GM18507 (cell line): ENCODE measurements around the gene HSH2D.
"Not testable (repeated sequence)": the region's sequence is repeated elsewhere in the genome, so short reads cannot be mapped to it uniquely, and the experiment has no call there.

Experiments
- DNase-seq: peaks from one replicate; pipeline ENCODE4 v3.0.0; 2011; ENCODE audit warnings: low read depth; ENCODE audit not compliant: insufficient read length; ENCODE audit errors: extremely low spot score
- FAIRE-seq: peaks from 2 replicates; lab custom pipeline; 2011; peaks lifted over from hg19 to GRCh38; lab: Jason Lieb, UNC

The HSH2D gene

DNA sequence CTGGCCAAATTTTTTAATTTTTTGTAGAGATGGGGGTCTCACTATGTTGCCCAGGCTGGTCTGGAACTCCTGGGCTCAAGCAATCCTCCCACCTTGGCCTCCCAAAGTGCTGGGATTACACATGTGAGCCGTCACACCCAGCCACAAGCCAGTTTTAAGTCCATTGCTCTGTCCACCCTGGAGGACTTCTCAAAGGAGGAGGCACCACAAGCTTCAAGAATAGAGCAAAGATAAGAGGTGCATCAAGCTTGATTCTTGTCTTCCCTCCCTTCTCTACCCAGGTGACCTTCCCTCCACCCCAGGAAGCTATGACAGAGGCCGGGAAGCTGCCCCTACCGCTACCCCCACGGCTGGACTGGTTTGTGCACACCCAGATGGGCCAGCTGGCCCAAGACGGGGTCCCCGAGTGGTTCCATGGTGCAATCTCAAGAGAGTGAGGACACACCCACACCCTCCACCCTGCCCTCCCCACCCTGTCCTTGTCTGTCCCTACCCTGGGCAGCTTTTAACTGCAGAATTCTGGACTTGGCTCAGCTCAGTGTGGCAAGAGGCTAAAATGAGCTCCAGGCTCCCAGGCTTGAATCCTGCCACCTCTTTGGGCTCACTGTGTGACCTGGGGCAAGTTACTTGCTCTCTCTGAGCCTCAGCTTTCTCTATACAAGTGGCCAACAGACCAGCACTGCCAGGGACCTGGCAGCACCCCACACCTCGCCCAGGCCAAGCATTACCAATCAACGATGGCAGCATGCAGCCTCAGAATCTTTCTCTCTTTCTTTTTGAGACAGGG, 5.2 kb downstream of the HSH2D start:
- FAIRE-seq, result no peak

GRCh38 chr19:16153582-16154336, 10.3 kb downstream of the HSH2D start:
- no peak for FAIRE-seq
- no peak for DNase-seq

More for the DNA sequence above, 5.2 kb downstream of the HSH2D start:
- DNase-seq, result no peak

GRCh38 chr19:16154557-16154956, 11.1 kb downstream of the HSH2D start:
- DNase-seq (no peak), FAIRE-seq (no peak)

DNA sequence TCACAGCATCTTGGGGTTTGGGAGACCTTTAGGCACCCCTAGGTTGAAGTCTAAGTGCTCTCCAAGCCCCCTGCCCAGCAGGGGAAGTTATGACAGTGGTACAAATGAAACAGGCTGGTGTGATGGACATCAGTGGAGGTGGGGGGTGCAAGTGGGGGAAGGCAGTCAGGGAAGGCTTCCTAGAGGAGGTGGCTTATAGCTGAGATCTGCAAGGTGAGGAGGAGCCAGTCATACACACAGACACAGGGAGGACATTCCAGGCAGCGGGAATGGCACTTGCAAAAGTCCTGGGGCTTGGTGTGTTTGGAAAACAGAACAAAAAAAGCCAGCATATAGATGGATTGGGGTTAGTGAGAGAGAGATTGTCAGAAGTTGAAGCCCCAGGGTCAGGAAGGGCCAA, 11.6 kb downstream of the HSH2D start:
- FAIRE-seq (no peak), DNase-seq (no peak)

GRCh38 chr19:16156904-16157303, 13.4 kb downstream of the HSH2D start:
- no peak for DNase-seq
- no peak for FAIRE-seq

GRCh38 chr19:16157601-16158000, 14.1 kb downstream of the HSH2D start:
- DNase-seq, result no peak
- FAIRE-seq, result no peak

DNA sequence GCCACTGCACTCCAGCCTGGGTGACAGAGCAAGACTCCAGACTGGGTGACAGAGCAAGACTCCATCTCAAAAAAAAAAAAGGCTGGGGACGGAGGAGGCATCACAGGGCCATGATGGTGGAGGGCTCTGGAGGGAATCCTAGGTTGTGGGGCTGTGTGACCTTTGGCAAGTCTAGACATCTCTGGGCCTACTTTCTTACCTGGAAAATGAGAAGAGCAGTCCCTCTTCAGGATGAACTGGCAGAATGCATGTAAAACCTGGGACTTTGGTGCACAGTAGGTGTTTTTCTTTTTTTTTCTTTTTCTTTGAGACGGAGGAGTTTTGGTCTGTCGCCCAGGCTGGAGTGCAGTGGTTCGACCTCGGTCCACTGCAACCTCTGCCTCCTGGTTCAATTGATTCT, 16.2 kb downstream of the HSH2D start:
- DNase-seq (no peak), FAIRE-seq (no peak)

GRCh38 chr19:16160445-16160942, 17.0 kb downstream of the HSH2D start:
- FAIRE-seq (no peak), DNase-seq (no peak)

DNA sequence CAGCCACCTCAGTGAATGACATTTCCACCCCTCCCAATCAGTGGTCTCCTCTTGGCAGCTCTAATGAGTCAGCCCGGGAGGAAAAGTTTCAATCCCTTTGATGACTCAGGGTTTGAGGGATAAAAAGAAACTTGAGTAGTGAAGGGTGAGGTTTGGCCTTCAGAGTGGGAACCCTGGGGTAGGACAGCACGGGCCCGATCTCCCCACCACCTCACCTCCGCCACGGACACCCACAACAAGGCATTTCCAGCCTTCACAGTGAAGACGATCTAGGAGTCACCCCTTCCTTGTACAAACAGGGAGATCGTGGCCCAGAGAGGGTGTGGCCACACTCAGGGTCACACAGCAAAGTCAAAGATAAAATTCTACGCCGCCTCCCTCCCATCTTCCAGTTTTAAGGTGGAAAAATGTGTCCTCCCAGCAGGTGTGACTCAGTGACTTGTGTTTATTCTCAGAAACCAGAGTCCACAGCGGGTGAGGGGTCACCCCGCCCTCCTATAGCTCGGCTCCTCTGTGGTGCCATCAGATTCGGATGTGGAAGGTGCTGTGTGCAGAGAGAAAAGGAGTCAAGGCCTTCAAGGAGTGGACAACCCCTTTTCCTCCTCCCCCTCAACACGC, 17.6 kb downstream of the HSH2D start:
- DNase-seq (no peak), FAIRE-seq (no peak)

DNA sequence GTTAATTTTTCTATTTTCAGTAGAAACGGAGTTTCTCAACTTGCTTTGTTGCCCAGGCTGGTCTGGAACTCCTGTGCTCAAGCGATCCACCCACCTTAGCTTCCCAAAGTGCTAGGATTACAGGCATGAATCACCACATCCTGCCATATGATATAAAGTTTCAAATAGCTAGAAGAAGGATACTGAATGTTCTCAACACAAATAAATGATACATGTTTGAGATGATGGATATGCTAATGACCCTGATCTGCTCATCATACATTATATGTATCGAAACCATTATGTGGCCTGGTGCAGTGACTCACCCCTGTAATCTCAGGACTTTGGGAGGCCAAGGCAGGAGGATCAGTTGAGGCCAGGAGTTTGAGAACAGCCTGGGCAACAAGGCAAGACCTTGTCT, 18.4 kb downstream of the HSH2D start:
- DNase-seq, result no peak
- FAIRE-seq, result no peak

DNA sequence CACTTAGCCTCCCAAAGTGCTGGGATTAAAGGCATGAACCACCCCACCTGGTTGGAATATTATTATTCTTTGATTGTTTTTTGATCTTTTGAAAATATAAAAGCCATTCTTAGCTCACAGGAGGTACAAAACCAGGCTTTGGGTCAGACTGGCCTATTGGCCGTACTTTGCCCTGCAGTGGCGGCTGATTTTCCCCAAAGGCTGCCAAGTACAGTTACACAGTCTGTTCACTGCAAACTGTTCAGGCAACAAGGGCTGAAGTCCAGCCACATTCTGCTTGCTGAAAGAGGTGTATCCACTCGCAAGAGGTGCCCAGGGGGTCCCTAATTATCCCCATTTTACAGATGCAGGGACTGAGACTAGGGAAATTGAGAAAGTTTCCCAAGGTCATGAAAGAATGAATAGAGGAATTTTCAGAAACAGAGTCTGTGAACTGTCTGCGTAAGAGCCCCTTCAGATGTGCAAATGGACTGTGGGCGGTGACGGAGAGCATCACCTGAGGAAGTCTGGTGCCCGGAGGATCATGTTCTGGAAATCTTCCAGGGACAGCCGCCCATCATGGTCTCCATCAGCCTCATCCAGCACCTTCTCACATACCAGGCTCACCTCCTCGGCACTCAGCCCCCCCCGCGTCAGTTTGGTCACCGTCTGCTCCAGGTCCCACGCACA, 20.9 kb downstream of the HSH2D start:
- DNase-seq, result no peak
- no peak for FAIRE-seq

- no peak for DNase-seq
- FAIRE-seq, result no peak
Measured at GRCh38 chr19:16166417-16166816, 22.9 kb downstream of the HSH2D start.

GRCh38 chr19:16167055-16167454, 23.6 kb downstream of the HSH2D start:
- no peak for DNase-seq
- FAIRE-seq, result no peak

DNA sequence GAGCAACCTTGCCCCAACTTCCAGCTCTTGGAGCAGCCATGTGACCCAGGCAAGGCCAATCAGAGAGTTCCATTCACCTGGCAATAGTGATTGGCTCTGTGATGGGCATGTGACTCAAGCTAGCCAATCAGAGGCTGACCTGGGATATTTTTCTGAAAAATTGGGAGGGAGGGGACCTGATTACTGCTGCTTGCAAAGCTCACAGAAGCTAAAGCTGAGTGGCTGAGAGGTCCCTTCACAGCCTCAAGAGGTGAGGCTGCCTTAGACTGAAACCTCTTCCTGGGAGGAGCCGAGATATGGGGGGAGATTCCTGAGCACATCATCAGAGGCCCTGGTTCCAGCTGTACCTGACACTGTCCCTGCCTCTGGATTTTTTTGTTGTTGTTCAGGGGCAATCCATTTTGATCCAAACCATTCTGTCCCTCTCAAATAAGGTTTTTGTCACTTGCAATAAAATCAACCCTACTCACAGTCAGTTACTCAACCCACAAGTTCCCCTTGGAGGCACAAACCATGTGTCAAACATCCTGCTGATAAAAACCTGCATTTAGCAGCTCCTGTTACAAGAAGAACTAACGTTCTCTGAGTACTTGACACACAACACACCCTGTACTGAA, 25.1 kb downstream of the HSH2D start:
- no peak for DNase-seq
- peak; percentile 15 for FAIRE-seq

DNA sequence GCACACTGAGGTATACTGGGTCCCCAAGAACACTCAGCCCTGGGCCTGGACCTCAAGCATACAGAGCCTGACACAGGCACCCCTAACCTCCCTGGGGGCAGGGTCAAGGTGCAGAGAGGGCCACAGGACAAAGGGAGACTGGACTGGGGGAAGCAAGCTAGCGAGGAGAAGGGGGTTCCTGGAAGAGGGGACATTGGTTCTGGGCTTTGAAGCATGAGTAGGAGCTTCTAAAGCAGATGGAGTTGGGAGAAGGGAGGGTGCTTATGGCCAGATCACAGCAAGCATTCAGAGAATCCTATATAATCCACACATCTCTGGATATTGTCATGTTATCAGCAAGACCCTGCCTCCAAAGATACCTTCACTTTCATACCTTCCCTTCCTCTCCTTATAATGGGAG, 26.6 kb downstream of the HSH2D start:
- DNase-seq (no peak), FAIRE-seq (no peak)

GRCh38 chr19:16175954-16176353, 32.5 kb downstream of the HSH2D start:
- no peak for DNase-seq
- peak; percentile 59 for FAIRE-seq

GRCh38 chr19:16178866-16179265, 35.4 kb downstream of the HSH2D start:
- not testable (repeated sequence) for FAIRE-seq

DNA sequence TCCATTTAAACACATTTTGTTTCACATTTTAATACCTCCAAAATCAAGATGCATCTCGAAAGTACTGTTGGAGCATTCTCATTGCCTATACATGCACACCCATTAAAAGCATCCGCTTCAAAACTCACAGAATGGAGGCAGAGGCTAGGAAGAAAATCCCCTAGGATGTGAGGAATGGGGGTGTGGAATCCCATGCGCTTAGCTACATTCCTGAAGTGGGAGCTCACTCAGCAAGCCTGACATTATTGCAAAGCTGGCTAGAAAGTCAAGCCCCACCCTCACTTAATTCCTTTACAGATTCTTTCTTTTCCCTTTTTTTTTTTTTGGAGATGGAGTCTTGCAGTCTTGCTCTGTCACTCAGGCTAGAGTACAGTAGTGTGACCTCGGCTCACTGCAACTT, 37.1 kb downstream of the HSH2D start:
- FAIRE-seq (no peak), DNase-seq (no peak)

More at GRCh38 chr19:16178866-16179265, 35.4 kb downstream of the HSH2D start:
- not testable (repeated sequence) for DNase-seq

DNA sequence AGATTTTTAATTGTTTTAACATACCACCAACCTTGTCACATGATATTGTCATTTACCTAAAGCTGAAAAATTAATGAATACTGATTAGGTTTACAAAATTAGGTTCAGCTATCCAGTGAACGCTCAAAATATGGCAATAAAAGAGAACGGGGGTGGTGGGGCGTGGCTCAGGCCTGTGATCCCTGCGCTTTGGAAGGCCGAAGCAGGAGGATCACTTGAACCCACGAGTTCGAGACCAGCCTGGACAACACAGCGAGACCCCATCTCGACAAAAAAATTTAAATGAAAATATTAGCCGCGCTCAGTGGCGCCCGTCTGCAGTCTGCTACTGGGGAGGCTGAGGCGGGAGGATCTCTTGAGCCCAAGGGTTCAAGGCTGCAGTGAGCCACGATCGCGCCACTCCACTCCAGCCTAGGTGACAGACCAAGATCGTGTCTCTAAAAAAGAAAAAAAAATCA, 41.2 kb downstream of the HSH2D start:
- DNase-seq, result no peak
- FAIRE-seq, result no peak
